ENCODE results near the gene ARSA. TPM values are rescaled to one million over a fixed set of nuclear protein-coding genes. Genes with fewer than 3 reads are reported as not detected.
A peak's percentile ranks its signal among the peaks of the same experiment; 100 is the strongest.
"Not testable (repeated sequence)": the region's sequence is repeated elsewhere in the genome, so short reads cannot be mapped to it uniquely, and the experiment has no call there.

The ARSA gene
- total RNA-seq, 4 donors from 2014 or later = 23.3 to 51.8 (median 30.4) TPM

DNA sequence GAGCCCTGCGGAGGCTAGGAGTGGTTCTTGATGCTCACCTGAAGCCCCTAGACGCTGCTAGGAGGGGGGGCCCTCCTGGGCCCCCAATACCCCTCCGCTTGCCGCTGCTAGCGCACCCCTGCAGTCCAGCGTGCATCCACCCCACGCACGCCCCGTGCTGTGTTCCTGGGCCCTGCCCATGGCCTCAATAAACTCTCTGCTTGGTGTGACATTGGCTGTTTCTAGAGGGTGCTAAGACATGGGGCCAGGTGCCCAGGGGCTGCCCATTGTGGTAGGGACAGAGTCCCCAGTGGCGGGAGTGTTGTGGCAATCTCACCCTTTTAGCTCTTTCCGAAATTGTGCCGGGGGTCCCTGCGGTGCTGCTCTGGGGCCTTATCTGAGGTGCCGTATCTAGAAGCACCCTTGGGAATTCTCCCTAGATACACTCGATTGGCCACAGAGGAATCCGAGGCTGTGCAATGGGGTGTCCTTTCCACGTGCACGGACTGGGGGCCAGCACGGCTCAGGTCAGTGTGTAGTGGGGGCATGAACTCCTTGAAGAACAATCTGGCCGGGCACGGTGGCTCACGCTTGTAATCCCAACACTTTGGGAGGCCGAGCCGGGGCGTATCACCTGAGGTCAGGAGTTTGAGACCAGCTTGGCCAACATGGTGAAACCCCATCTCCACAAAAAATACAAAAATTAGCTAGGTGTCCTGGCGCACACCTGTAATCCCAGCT is 16.5 kb downstream of the ARSA start:
- intact Hi-C loops (cut with DNase I; ENCODE audit: low total_unique reads) = no loop called here
- DNase-seq (ENCODE audit: low spot score in 2 of 2) = peak in 1 of 2 donors; percentile 68

DNA sequence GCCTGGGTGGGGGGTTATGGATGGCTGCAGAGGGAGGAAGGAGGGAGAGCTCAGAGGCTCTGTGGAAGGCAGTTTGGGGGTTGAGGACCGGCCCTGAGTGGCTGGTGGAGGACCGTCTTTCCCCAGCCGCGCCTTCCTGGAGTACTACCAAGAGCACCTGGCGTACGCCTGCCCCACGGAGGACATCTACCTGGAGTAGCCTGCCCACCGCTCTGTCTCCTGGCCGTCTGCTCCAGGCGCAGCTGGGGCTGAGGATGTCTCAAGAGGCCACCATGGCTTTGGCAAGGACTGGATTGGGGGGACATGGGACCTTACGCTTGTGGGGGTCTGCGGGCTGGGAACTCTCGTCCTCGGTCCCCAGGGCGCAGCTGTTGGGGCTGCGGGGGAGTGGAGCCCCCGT is 17.4 kb downstream of the ARSA start:
- peak in 1 of 2 donors; percentile 81 for DNase-seq (ENCODE audit: low spot score in 2 of 2)
- 79 to 82% methylated on average over 11 to 17 of the region's 17 CpGs for WGBS, 2 donors
- intact Hi-C loops (cut with DNase I; ENCODE audit: low total_unique reads) = no loop called here
- TF ChIP-seq, protein P1, sequence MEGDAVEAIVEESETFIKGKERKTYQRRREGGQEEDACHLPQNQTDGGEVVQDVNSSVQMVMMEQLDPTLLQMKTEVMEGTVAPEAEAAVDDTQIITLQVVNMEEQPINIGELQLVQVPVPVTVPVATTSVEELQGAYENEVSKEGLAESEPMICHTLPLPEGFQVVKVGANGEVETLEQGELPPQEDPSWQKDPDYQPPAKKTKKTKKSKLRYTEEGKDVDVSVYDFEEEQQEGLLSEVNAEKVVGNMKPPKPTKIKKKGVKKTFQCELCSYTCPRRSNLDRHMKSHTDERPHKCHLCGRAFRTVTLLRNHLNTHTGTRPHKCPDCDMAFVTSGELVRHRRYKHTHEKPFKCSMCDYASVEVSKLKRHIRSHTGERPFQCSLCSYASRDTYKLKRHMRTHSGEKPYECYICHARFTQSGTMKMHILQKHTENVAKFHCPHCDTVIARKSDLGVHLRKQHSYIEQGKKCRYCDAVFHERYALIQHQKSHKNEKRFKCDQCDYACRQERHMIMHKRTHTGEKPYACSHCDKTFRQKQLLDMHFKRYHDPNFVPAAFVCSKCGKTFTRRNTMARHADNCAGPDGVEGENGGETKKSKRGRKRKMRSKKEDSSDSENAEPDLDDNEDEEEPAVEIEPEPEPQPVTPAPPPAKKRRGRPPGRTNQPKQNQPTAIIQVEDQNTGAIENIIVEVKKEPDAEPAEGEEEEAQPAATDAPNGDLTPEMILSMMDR (IDR thresholded peaks at IDR 0.05) = no peak
- TF ChIP-seq POLR2A (IDR thresholded peaks at IDR 0.05) = no peak
- H3K4me3 ChIP-seq (ENCODE audit: low read depth, poor library complexity, severe bottlenecking) = no peak overlapping the region

More for the DNA sequence above, 16.5 kb downstream of the ARSA start:
- 89 to 90% methylated on average over 26 of the region's 26 CpGs for WGBS, 2 donors
- TF ChIP-seq, protein P1 (IDR thresholded peaks at IDR 0.05) = no peak
- TF ChIP-seq POLR2A (IDR thresholded peaks at IDR 0.05) = no peak
- no peak overlapping the region for H3K4me3 ChIP-seq (ENCODE audit: low read depth, poor library complexity, severe bottlenecking)

DNA sequence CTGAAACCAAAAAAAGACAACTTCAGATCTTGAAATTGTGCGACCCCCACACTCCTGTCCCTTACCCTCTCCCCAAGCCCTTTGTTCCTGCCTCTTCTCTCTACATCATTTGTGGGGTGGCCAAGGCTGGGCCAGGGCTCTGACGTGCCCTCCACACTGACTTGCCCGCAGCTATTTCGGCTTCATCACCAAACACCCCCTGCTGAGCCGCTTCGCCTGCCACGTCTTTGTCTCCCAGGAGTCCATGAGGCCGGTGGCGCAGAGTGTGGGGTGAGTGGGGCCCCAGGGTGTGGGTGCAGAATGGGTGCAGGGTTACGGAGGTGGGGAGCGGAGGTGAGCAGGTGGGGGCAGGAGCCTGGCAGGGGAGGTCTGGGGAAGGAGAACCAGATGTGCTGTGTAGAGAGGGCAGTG is 17.9 kb downstream of the ARSA start:
- intact Hi-C loops (cut with DNase I; ENCODE audit: low total_unique reads) = no loop called here
- WGBS, 2 donors = 84 to 91% methylated on average over 11 of the region's 11 CpGs
- no peak for DNase-seq (ENCODE audit: low spot score in 2 of 2)

DNA sequence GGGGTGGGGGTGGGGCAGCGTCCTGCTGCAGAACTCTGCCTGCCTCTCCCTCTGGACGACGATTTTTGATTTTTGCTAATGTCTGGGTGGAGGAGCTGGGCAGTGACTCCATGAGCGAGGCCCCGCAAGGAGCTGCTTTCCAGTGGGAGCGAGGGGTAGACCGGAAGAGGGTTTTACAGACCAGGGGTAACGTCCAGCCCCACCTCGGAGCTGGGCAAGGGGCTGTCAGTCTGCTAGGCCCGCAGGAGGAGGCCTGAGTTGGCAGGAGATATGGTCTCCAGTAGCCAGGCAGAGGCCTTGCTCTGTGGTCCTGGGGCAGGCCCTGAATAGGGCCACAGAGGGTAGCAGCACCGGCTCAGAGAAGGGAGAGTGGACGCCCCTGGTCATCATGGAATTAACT is 18.4 kb downstream of the ARSA start:
- TF ChIP-seq POLR2A (IDR thresholded peaks at IDR 0.05) = no peak
- TF ChIP-seq, protein P1 (IDR thresholded peaks at IDR 0.05) = no peak
- 76 to 79% methylated on average over 12 of the region's 12 CpGs for WGBS, 2 donors
- intact Hi-C loops (cut with DNase I; ENCODE audit: low total_unique reads) = no loop called here
- H3K4me3 ChIP-seq (ENCODE audit: low read depth, poor library complexity, severe bottlenecking) = no peak overlapping the region
- DNase-seq (ENCODE audit: low spot score in 2 of 2) = no peak

More for the DNA sequence above, 17.9 kb downstream of the ARSA start:
- no peak overlapping the region for H3K4me3 ChIP-seq (ENCODE audit: low read depth, poor library complexity, severe bottlenecking)
- TF ChIP-seq, protein P1 (IDR thresholded peaks at IDR 0.05) = no peak
- no peak for TF ChIP-seq POLR2A (IDR thresholded peaks at IDR 0.05)

DNA sequence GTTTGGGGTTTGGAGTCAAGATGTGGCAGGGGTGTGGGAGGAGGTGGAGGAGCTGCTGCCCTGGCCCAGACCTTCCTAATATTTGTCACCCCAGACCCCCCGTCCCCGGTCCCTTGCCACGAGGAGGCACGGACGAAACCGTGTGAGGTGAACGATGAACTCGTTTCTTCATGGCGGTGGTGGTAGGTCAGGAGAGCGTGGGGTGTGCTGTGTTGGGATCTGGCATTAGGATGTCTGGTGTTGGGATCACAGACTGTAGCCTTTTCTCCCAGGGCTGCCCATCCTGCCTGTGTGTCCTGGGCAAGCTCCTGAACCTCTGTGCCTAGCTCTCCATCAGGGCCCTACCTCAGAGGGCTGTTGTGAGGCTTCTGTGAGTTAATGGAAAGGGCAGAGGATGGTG is 19.0 kb downstream of the ARSA start:
- no peak overlapping the region for H3K4me3 ChIP-seq (ENCODE audit: low read depth, poor library complexity, severe bottlenecking)
- no peak for DNase-seq (ENCODE audit: low spot score in 2 of 2)
- WGBS, 2 donors = 87 to 93% methylated on average over 10 of the region's 10 CpGs
- intact Hi-C loops (cut with DNase I; ENCODE audit: low total_unique reads) = no loop called here
- TF ChIP-seq, protein P1 (IDR thresholded peaks at IDR 0.05) = no peak
- TF ChIP-seq POLR2A (IDR thresholded peaks at IDR 0.05) = no peak

DNA sequence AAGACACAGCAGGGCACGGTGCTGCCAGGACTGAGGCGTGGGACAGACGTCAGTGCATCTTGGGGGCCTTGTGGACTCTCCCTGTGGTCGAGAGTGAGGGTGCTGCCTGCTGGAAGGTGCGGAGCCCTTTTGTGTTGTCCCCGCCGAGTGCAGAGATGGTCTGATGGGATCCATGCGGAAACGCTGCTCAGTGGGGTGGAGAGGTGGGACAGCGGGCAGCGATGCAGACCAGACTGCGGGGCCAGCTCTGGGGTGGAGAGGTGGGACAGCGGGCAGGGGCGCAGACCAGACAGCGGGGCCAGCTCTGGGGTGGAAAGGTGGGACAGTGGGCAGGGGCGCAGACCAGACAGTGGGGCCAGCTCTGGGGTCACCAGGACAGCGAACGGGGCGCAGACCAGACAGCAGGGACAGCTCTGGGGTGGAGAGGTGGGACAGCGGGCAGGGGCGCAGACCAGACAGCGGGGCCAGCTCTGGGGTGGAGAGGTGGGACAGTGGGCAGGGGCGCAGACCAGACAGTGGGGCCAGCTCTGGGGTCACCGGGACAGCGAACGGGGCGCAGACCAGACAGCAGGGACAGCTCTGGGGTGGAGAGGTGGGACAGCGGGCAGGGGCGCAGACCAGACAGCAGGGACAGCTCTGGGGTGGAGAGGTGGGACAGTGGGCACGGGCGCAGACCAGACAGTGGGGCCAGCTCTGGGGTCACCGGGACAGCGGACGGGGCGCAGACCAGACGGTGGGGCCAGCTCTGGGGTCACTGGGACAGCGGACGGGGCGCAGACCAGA is 19.7 kb downstream of the ARSA start:
- intact Hi-C loops (cut with DNase I; ENCODE audit: low total_unique reads); H3K4me3 ChIP-seq (ENCODE audit: low read depth, poor library complexity, severe bottlenecking); DNase-seq (ENCODE audit: low spot score in 2 of 2): not testable (repeated sequence)
- 80 to 83% methylated on average over 39 of the region's 39 CpGs for WGBS, 2 donors
